Measurements from ENCODE around the gene BLOC1S5.

DNA sequence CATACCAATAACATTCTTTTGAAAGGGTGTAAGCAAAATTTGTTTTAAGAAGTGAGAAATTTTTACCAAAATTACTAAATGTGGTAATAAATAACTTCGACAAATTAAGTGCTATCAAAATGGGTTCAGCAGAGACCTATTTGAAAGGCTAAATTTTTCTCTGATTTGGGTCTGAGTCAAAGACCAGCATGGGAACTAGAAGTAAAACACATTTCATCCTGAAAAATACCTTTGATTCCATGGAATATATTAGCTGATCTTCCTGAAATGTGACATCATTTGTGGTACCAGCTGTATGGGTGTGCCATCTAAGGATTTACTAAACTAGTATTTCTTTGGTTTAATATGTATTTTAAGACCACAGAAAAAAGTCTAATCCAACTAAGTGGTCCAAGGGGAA is 63.6 kb downstream of the BLOC1S5 start:
- TF ChIP-seq, protein P1, sequence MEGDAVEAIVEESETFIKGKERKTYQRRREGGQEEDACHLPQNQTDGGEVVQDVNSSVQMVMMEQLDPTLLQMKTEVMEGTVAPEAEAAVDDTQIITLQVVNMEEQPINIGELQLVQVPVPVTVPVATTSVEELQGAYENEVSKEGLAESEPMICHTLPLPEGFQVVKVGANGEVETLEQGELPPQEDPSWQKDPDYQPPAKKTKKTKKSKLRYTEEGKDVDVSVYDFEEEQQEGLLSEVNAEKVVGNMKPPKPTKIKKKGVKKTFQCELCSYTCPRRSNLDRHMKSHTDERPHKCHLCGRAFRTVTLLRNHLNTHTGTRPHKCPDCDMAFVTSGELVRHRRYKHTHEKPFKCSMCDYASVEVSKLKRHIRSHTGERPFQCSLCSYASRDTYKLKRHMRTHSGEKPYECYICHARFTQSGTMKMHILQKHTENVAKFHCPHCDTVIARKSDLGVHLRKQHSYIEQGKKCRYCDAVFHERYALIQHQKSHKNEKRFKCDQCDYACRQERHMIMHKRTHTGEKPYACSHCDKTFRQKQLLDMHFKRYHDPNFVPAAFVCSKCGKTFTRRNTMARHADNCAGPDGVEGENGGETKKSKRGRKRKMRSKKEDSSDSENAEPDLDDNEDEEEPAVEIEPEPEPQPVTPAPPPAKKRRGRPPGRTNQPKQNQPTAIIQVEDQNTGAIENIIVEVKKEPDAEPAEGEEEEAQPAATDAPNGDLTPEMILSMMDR (IDR thresholded peaks at IDR 0.05), result no peak
- no peak for TF ChIP-seq POLR2A (IDR thresholded peaks at IDR 0.05)
